ENCODE data around the gene CYP2C19.
"Not testable (repeated sequence)": the region's sequence is repeated elsewhere in the genome, so short reads cannot be mapped to it uniquely, and the experiment has no call there.

The CYP2C19 gene

DNA sequence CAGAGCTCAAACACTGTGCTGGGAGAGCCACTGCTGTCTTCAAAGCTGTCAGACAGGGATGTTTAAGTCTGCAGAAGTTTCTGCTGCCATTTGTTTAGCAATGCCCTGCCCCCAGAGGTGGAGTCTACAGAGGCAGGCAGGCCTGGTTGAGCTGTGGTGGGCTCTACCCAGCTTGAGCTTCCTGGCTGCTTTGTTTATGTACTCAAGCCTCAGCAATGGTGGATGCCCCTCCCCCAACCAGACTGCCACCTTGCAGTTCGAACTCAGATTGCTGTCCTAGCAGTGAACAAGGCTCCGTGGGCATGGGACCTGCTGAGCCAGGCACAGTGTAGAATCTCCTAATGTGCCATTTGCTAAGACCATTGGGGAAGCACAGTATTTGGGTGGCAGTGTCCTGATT lies 4.6 kb upstream of the CYP2C19 start:
- Histone ChIP-seq H3K9me3 (no peaks in the 10 kb centered on the region), H3K27ac (no peak overlapping the region), H3K4me1 (no peaks in the 10 kb centered on the region), H3K36me3 (no peaks in the 10 kb centered on the region), H3K27me3 (no peaks in the 10 kb centered on the region), H3K4me3 (no peak overlapping the region)
- TF ChIP-seq, protein P1, sequence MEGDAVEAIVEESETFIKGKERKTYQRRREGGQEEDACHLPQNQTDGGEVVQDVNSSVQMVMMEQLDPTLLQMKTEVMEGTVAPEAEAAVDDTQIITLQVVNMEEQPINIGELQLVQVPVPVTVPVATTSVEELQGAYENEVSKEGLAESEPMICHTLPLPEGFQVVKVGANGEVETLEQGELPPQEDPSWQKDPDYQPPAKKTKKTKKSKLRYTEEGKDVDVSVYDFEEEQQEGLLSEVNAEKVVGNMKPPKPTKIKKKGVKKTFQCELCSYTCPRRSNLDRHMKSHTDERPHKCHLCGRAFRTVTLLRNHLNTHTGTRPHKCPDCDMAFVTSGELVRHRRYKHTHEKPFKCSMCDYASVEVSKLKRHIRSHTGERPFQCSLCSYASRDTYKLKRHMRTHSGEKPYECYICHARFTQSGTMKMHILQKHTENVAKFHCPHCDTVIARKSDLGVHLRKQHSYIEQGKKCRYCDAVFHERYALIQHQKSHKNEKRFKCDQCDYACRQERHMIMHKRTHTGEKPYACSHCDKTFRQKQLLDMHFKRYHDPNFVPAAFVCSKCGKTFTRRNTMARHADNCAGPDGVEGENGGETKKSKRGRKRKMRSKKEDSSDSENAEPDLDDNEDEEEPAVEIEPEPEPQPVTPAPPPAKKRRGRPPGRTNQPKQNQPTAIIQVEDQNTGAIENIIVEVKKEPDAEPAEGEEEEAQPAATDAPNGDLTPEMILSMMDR (IDR thresholded peaks at IDR 0.05): no peak
- DNase-seq: no peak
- intact Hi-C loops (cut with DNase I; ENCODE audit: low total_unique reads): no loop called here

DNA sequence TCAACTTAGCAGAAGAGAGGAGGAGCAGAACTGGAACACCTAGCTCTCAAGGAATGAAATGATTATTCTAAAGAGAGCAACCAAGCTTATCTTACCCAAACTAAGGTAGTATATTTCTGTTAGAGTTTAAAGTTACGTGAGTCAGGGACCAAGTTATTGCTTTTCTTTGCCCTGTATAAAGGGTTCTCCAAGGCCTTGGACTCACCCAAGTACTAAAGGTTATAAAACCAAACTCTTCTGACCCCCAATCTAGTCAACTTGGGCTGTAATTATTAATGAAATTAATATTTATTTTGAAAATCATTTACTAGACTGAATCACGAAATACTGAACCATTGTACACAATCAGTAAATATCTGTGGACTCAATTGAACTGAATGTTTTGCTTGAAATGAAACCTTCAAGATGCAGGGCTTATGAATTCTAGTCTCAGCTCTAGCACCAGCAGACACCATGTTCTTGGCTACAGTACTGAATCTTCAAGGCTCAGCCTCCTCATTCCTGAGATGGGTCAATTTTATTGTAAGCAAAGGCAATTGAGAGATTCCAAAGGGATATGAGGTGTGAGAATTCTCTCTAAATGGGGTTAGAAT lies 1.8 kb upstream of the CYP2C19 start:
- Histone ChIP-seq H3K36me3 (no peaks in the 10 kb centered on the region), H3K4me1 (no peaks in the 10 kb centered on the region), H3K27me3 (no peaks in the 10 kb centered on the region), H3K27ac (no peak overlapping the region), H3K9me3 (no peaks in the 10 kb centered on the region), H3K4me3 (no peak overlapping the region)
- TF ChIP-seq, protein P1 (IDR thresholded peaks at IDR 0.05): no peak
- intact Hi-C loops (cut with DNase I; ENCODE audit: low total_unique reads): no loop called here
- DNase-seq: no peak

DNA sequence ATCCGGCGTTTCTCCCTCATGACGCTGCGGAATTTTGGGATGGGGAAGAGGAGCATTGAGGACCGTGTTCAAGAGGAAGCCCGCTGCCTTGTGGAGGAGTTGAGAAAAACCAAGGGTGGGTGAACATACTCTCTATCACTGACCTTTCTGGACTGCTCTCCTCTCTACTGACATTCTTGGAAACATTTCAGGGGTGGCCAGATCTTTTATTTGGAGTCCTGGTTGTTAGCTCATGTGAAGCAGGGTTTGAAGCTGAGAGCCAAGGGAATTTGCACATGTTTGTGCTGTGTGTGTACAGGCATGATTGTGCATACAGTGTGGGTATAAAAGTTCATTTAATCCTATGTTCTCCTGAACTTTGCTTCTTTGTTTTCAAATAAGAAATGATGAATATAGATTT lies 12.9 kb downstream of the CYP2C19 start:
- intact Hi-C loops (cut with DNase I; ENCODE audit: low total_unique reads): not testable (repeated sequence)

DNA sequence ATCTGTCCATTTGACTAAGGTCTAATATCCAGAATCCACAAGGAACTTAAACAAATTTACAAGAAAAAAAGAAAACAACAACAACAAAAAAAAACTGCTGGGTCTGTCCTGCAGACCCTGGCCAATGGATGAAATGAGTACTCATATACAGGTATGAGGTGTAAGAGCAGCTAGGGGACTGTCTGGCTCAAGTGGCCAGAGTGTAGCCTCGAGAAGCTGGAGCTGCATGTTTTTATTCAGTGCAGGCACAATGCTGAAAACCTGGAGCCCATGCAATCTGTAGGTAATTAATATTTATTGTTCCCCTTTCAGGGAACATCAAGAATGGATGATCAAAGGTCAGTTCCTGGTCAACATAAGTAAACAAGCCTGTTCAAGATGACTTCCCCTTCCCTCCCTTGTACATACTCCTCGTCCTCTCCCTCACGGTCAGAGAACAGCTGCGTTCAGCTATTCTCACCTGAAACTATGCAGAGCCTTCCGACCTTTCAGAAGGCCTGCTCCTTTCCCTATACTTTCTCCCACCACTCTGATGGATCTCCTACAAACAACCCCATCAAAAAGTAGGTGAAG lies 15.5 kb downstream of the CYP2C19 start:
- Histone ChIP-seq H3K36me3 (no peaks in the 10 kb centered on the region), H3K4me3 (no peak overlapping the region), H3K4me1 (no peaks in the 10 kb centered on the region), H3K9me3 (no peaks in the 10 kb centered on the region), H3K27ac (no peak overlapping the region), H3K27me3 (no peaks in the 10 kb centered on the region)
- TF ChIP-seq, protein P1 (IDR thresholded peaks at IDR 0.05): no peak
- DNase-seq: no peak
- intact Hi-C loops (cut with DNase I; ENCODE audit: low total_unique reads): no loop called here

More for the DNA sequence above, 12.9 kb downstream of the CYP2C19 start:
- H3K27ac ChIP-seq, H3K9me3 ChIP-seq, H3K36me3 ChIP-seq, H3K27me3 ChIP-seq, H3K4me1 ChIP-seq, DNase-seq, H3K4me3 ChIP-seq: not testable (repeated sequence)

DNA sequence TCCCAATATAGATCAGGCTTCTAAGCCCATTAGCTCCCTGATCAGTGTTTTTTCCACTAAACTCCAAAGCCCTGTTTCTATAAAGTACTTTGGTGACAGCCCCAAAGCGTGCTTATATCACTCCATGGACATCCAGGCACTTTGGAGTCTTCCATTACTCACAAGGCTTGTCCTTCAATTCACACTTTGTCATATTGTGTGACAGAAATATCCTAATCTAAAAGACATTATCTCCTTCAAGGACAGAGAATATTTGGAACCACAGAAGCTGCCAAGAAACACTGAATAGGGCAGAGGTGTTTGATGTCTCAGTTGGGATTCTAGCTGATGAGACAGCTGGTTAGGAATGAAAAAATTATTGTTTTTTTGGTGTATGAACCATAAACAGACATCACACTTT lies 18.4 kb downstream of the CYP2C19 start:
- Histone ChIP-seq H3K27ac (no peak overlapping the region), H3K9me3 (no peaks in the 10 kb centered on the region), H3K4me1 (no peaks in the 10 kb centered on the region), H3K4me3 (no peak overlapping the region), H3K36me3 (no peaks in the 10 kb centered on the region), H3K27me3 (no peaks in the 10 kb centered on the region)
- no peak for DNase-seq
- TF ChIP-seq, protein P1 (IDR thresholded peaks at IDR 0.05): no peak
- intact Hi-C loops (cut with DNase I; ENCODE audit: low total_unique reads): no loop called here

DNA sequence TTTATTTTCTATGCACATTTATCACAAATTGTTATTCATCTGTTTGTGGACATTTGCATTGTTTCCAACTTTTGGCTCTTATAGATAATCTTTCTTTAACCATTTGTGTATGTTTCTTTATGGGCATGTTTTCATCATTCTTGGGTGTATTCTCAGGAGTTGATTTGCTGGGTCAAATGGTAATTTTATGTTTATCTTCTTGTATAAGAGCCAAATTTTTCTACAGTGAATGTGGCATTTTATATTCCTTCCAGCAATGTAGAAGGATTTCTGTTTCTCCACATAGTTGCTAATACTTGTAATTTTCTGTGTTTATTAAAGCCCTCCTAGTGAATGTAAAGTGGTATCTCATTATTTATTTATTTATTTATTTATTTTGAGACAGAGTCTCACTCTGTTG lies 21.8 kb downstream of the CYP2C19 start:
- Histone ChIP-seq H3K9me3 (no peaks in the 10 kb centered on the region), H3K27me3 (no peaks in the 10 kb centered on the region), H3K4me1 (no peaks in the 10 kb centered on the region), H3K36me3 (no peaks in the 10 kb centered on the region), H3K27ac (no peak overlapping the region), H3K4me3 (no peak overlapping the region)
- intact Hi-C loops (cut with DNase I; ENCODE audit: low total_unique reads): no loop called here
- no peak for DNase-seq
- TF ChIP-seq, protein P1 (IDR thresholded peaks at IDR 0.05): no peak

Measured in tibial artery (tissue), 4 donors.